OCI-LY1 (cell line): Measurements from ENCODE around the gene TMEM151B.

Experiments used
- H2AFZ ChIP-seq: fragments of 200-600 bp; sonication (generic), shearing (Covaris generic); 2 replicates; pipeline ENCODE4 v1.6.0; 2014; ENCODE audit warnings: antibody characterized with exemption, mild to moderate bottlenecking, low read length
- H3F3A ChIP-seq: fragments of 200-600 bp; sonication (generic), shearing (Covaris generic); 2 replicates; pipeline ENCODE4 v1.6.0; 2014; ENCODE audit warnings: mild to moderate bottlenecking, antibody characterized with exemption, low read length, moderate library complexity; ENCODE audit not compliant: insufficient read depth
- H3K27ac ChIP-seq: fragments of 200-600 bp; sonication (generic); 2 replicates; pipeline ENCODE4 v1.5.1; 2014; ENCODE audit warnings: low read length, mixed run types, mild to moderate bottlenecking, low read depth; ENCODE audit not compliant: poor library complexity, severe bottlenecking
- H3K27me3 ChIP-seq: fragments of 200-600 bp; sonication (generic); 2 replicates; pipeline ENCODE4 v1.6.0; 2014; ENCODE audit warnings: antibody characterized with exemption, mild to moderate bottlenecking, low read length, moderate library complexity; ENCODE audit not compliant: insufficient read depth
- H3K36me3 ChIP-seq: fragments of 200-600 bp; sonication (generic); 2 replicates; pipeline ENCODE4 v1.6.1; 2014; ENCODE audit warnings: mild to moderate bottlenecking, antibody characterized with exemption, low read length, moderate library complexity, mixed read lengths; ENCODE audit not compliant: insufficient read depth
- H3K4me1 ChIP-seq: fragments of 200-600 bp; sonication (generic); 2 replicates; pipeline ENCODE4 v1.5.1; 2014; ENCODE audit warnings: mild to moderate bottlenecking, low read length, moderate library complexity; ENCODE audit not compliant: insufficient read depth, severe bottlenecking
- H3K4me2 ChIP-seq: fragments of 200-600 bp; sonication (generic), shearing (Covaris generic); 2 replicates; pipeline ENCODE4 v1.6.1; 2014; ENCODE audit warnings: low read length
- H3K4me3 ChIP-seq: fragments of 200-600 bp; sonication (generic); 2 replicates; pipeline ENCODE4 v1.5.1; 2014; ENCODE audit warnings: low read length, low read depth, mild to moderate bottlenecking, mixed read lengths; ENCODE audit not compliant: poor library complexity, severe bottlenecking
- H3K79me2 ChIP-seq: fragments of 200-600 bp; shearing (Covaris generic); 2 replicates; pipeline ENCODE4 v1.6.1; 2016; ENCODE audit warnings: mixed run types, low read length, mixed read lengths; ENCODE audit not compliant: insufficient read depth
- H3K9ac ChIP-seq: fragments of 200-600 bp; sonication (generic), shearing (Covaris generic); 2 replicates; pipeline ENCODE4 v1.6.1; 2014; ENCODE audit warnings: mild to moderate bottlenecking, low read length, mixed read lengths
- H3K9me2 ChIP-seq: fragments of 200-600 bp; sonication (generic), shearing (Covaris generic); 2 replicates; pipeline ENCODE4 v1.6.1; 2014; ENCODE audit warnings: low read depth, mild to moderate bottlenecking, low read length, mixed read lengths
- H3K9me3 ChIP-seq: fragments of 200-600 bp; shearing (Covaris generic); 2 replicates; pipeline ENCODE4 v1.6.1; 2014; ENCODE audit warnings: low read length, mixed read lengths
- H4K20me1 ChIP-seq: fragments of 200-600 bp; sonication (generic), shearing (Covaris generic); 2 replicates; pipeline ENCODE4 v1.6.0; 2016; ENCODE audit warnings: mild to moderate bottlenecking, low read length; ENCODE audit not compliant: insufficient read depth
- CTCF ChIP-seq: fragments of 200-600 bp; sonication (generic), shearing (Covaris generic); IDR thresholded peaks from 2 replicates; pipeline ENCODE4 v1.5.1; 2017; ENCODE audit warnings: mild to moderate bottlenecking, antibody characterized with exemption, low read length, moderate library complexity, mixed read lengths
- EZH2 ChIP-seq: fragments of 200-600 bp; sonication (generic), shearing (Covaris generic); IDR thresholded peaks from 2 replicates; pipeline ENCODE4 v1.8.0; 2017; ENCODE audit warnings: borderline replicate concordance, mixed run types, mild to moderate bottlenecking, antibody characterized with exemption, low read length, moderate library complexity, mixed read lengths

TMEM151B gene

GRCh38 chr6:44258325-44258863 lies 11.9 kb upstream of the TMEM151B start:
- Histone ChIP-seq H3K4me1 (peaks cover 73% of the 10 kb centered on the region), H3F3A (peaks cover 18% of the 10 kb centered on the region), H4K20me1 (no peaks in the 10 kb centered on the region), H3K36me3 (peaks cover 47% of the 10 kb centered on the region), H3K4me2 (no peak overlapping the region), H3K9ac (no peak overlapping the region; the same call in 1 of the 2 replicates), H3K79me2 (no peaks in the 10 kb centered on the region), H2AFZ (no peak overlapping the region), H3K4me3 (no peak overlapping the region), H3K27ac (peak overlapping the region; percentile 77), H3K9me3 (no peaks in the 10 kb centered on the region), H3K9me2 (no peaks in the 10 kb centered on the region), H3K27me3 (no peaks in the 10 kb centered on the region)
- TF ChIP-seq CTCF = no peak
- no peak for TF ChIP-seq EZH2

- Histone ChIP-seq H3K9ac (no peak overlapping the region; the same call in 1 of the 2 replicates), H4K20me1 (no peaks in the 10 kb centered on the region), H3K79me2 (no peaks in the 10 kb centered on the region), H3K4me3 (no peak overlapping the region), H3K36me3 (peaks cover 41% of the 10 kb centered on the region), H3K4me2 (no peak overlapping the region), H3K27ac (peak overlapping the region; percentile 77), H3F3A (peaks cover 13% of the 10 kb centered on the region), H3K9me2 (no peaks in the 10 kb centered on the region), H3K9me3 (no peaks in the 10 kb centered on the region), H3K4me1 (peaks cover 79% of the 10 kb centered on the region), H3K27me3 (no peaks in the 10 kb centered on the region), H2AFZ (no peak overlapping the region)
- TF ChIP-seq EZH2 (no peak), CTCF (no peak)
Measured at GRCh38 chr6:44258921-44259320, 11.3 kb upstream of the TMEM151B start.

- H3K27ac ChIP-seq = peak overlapping the region; percentile 77
- TF ChIP-seq CTCF = no peak
- TF ChIP-seq EZH2 = no peak
- H3F3A ChIP-seq = peaks cover 9% of the 10 kb centered on the region
- H3K9me3 ChIP-seq = no peaks in the 10 kb centered on the region
- H3K9ac ChIP-seq = no peak overlapping the region
- no peak overlapping the region for H2AFZ ChIP-seq
- no peaks in the 10 kb centered on the region for H3K79me2 ChIP-seq
- no peaks in the 10 kb centered on the region for H3K9me2 ChIP-seq
- peaks cover 81% of the 10 kb centered on the region for H3K4me1 ChIP-seq
- H3K4me3 ChIP-seq = no peak overlapping the region
- H4K20me1 ChIP-seq = no peaks in the 10 kb centered on the region
- no peak overlapping the region for H3K4me2 ChIP-seq
- H3K36me3 ChIP-seq = peaks cover 30% of the 10 kb centered on the region; the same call in 1 of the 2 replicates
- no peaks in the 10 kb centered on the region for H3K27me3 ChIP-seq
Measured at GRCh38 chr6:44260011-44260410, 10.2 kb upstream of the TMEM151B start.
